Right ventricle myocardium inferior (tissue), 1 donor: ENCODE data around the gene BBS7. TPM values are rescaled to one million over a fixed set of nuclear protein-coding genes. Genes with fewer than 3 reads are reported as not detected.

Experiments used
- total RNA-seq: library from RNA; stranded (reverse); fragmentation: NEBNext Ultra II Directional; extraction: Animal tissue kit (Norgen Biotek cat#: 25700); gene quantifications from one replicate; pipeline ENCODE4 v1.2.1, GENCODE V29; 2021
- donor health status: DM: no; HTN: yes; CAD: no; lungs with severe emphysema.

BBS7 gene
- total RNA-seq, 1 donor from 2014 or later, result 5.4 TPM

Other genes starting within 250 kb of the BBS7 start
- 136 TPM for gene ANXA5, start 173.5 kb downstream of the BBS7 start, total RNA-seq
- gene SMIM43, start 105.3 kb downstream of the BBS7 start, total RNA-seq, result not detected
- 10.2 TPM for gene EXOSC9, start 69.2 kb downstream of the BBS7 start, total RNA-seq
- 1.2 TPM for gene CCNA2, start 46.6 kb downstream of the BBS7 start, total RNA-seq
- 0.14 TPM for gene TRPC3, start 81.6 kb upstream of the BBS7 start, total RNA-seq